GM12891 (cell line): ENCODE measurements around the gene SP7.

Source experiments
- POLR2A ChIP-seq: IDR thresholded peaks from 2 replicates; pipeline ENCODE4 v1.6.1; 2011; ENCODE audit warnings: low read depth, low read length, control low read depth
- POLR2AphosphoS5 ChIP-seq: IDR thresholded peaks from 2 replicates; pipeline ENCODE4 v1.6.1; 2011; ENCODE audit warnings: low read depth, low read length, control low read depth
- TAF1 ChIP-seq: IDR thresholded peaks from 2 replicates; pipeline ENCODE4 v1.6.1; 2011; ENCODE audit warnings: low read depth, low read length, control low read depth

DNA sequence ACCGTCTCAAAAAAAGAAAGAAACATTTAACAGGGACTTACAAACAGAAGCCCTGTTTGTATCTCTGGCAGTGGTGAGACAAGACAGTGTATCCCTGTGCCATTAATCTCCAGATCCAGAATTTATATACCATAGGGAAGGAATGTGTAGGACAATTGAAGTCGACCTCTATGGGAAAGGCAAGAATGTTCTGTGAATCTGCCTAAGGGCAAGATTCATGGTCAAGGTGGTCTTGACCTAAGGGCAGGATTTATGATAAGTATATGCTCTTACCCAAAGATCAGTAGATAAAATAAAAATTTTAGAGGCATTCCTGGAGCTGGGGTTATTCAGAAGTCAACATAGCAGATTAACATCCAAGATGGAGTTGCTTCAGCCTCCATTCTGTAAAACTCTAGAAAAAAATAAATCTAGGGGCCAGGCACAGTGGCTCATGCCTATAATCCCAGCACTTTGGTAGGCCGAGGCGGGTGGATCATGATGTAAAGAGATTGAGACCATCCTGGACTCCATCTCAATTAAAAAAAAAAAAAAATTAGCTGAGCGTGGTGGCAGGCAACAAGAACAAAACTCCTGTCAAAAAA is 22.8 kb upstream of the SP7 start:
- no peak for TF ChIP-seq POLR2A
- TF ChIP-seq TAF1, result no peak
- no peak for TF ChIP-seq POLR2AphosphoS5
